Measurements from ENCODE around the gene FARP2.

GRCh38 chr2:241425368-241425767, 69.3 kb downstream of the FARP2 start:
- TF ChIP-seq CTCF (IDR thresholded peaks at IDR 0.05) (no peak), POLR2AphosphoS5 (IDR thresholded peaks at IDR 0.05) (no peak), EP300 (IDR thresholded peaks at IDR 0.05) (no peak)
